ENCODE results near the gene ADAMTSL1.

DNA sequence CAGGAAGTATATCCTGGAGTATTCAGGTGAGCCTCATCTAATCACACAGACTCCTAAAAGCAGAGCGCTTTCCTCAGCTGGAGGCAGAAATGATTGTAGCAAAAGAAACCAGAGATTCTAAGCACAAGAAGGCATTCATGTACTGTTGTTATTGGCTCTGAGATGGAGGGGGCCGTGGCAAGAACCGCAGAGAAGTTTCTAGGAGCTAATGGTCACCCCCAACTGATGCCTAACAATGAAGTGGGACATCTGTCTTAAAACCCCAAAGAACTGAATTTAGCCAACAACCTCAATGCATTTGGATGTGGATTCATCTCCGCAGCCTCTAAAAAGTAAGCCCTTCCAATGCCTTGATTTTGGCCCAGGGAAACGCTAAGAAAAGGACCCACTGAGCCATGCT, 76.3 kb downstream of the ADAMTSL1 start:
- no peak for TF ChIP-seq TFCP2L1 (CRISPR knock-in tag; IDR thresholded peaks at IDR 0.05)
- TF ChIP-seq, protein P1, sequence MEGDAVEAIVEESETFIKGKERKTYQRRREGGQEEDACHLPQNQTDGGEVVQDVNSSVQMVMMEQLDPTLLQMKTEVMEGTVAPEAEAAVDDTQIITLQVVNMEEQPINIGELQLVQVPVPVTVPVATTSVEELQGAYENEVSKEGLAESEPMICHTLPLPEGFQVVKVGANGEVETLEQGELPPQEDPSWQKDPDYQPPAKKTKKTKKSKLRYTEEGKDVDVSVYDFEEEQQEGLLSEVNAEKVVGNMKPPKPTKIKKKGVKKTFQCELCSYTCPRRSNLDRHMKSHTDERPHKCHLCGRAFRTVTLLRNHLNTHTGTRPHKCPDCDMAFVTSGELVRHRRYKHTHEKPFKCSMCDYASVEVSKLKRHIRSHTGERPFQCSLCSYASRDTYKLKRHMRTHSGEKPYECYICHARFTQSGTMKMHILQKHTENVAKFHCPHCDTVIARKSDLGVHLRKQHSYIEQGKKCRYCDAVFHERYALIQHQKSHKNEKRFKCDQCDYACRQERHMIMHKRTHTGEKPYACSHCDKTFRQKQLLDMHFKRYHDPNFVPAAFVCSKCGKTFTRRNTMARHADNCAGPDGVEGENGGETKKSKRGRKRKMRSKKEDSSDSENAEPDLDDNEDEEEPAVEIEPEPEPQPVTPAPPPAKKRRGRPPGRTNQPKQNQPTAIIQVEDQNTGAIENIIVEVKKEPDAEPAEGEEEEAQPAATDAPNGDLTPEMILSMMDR (IDR thresholded peaks at IDR 0.05), result no peak
- TF ChIP-seq POLR2A (IDR thresholded peaks at IDR 0.05; ENCODE audit: low read length), result no peak
- no peak for TF ChIP-seq JUN (IDR thresholded peaks at IDR 0.05)
- no peak for TF ChIP-seq SMC3 (IDR thresholded peaks at IDR 0.05)
- TF ChIP-seq, protein P2, sequence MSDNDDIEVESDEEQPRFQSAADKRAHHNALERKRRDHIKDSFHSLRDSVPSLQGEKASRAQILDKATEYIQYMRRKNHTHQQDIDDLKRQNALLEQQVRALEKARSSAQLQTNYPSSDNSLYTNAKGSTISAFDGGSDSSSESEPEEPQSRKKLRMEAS (IDR thresholded peaks at IDR 0.05), result no peak
- TF ChIP-seq EHF (CRISPR knock-in tag; IDR thresholded peaks at IDR 0.05), result no peak
- TF ChIP-seq RAD21 (conservative IDR thresholded peaks at IDR 0.05 in 1 of 2, IDR thresholded peaks at IDR 0.05 in 1 of 2), result no peak
- TF ChIP-seq ZFP36 (IDR thresholded peaks at IDR 0.05; ENCODE audit: borderline replicate concordance, partially characterized antibody), result no peak
- TF ChIP-seq PBX3 (IDR thresholded peaks at IDR 0.05), result no peak
- no peak for TF ChIP-seq RFX5 (IDR thresholded peaks at IDR 0.05)
- TF ChIP-seq NPAS2 (CRISPR knock-in tag; IDR thresholded peaks at IDR 0.05; ENCODE audit: borderline replicate concordance), result no peak
- TF ChIP-seq SREBF2 (IDR thresholded peaks at IDR 0.05), result no peak
- TF ChIP-seq, protein P3, sequence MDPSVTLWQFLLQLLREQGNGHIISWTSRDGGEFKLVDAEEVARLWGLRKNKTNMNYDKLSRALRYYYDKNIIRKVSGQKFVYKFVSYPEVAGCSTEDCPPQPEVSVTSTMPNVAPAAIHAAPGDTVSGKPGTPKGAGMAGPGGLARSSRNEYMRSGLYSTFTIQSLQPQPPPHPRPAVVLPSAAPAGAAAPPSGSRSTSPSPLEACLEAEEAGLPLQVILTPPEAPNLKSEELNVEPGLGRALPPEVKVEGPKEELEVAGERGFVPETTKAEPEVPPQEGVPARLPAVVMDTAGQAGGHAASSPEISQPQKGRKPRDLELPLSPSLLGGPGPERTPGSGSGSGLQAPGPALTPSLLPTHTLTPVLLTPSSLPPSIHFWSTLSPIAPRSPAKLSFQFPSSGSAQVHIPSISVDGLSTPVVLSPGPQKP (IDR thresholded peaks at IDR 0.05; ENCODE audit: low read depth, low read length), result no peak
